Endodermal cell (in vitro differentiated cells): ENCODE measurements around the gene ZFP64. TPM values are rescaled to one million over a fixed set of nuclear protein-coding genes. Genes with fewer than 3 reads are reported as not detected.

Experiments
- DNase-seq: peaks from one replicate; pipeline ENCODE4 v3.0.0-alpha.2; 2017
- H3K27ac ChIP-seq: 2 replicates; pipeline ENCODE4 v1.5.1; 2013; ENCODE audit warnings: mild to moderate bottlenecking, low read depth, low read length, moderate library complexity
- H3K27me3 ChIP-seq: 2 replicates; pipeline ENCODE4 v1.6.1; 2013; ENCODE audit warnings: mild to moderate bottlenecking, low read length, moderate library complexity; ENCODE audit not compliant: insufficient read depth, control insufficient read depth, poor library complexity, severe bottlenecking
- H3K36me3 ChIP-seq: 2 replicates; pipeline ENCODE4 v1.7.0; 2013; ENCODE audit warnings: mild to moderate bottlenecking, low read length, moderate library complexity; ENCODE audit not compliant: control insufficient read depth, insufficient read depth
- H3K4me1 ChIP-seq: one replicate; pipeline ENCODE4 v1.7.0; 2013; ENCODE audit warnings: low read length; ENCODE audit not compliant: control insufficient read depth, insufficient read depth
- H3K4me3 ChIP-seq: 2 replicates; pipeline ENCODE4 v1.5.1; 2013; ENCODE audit warnings: mild to moderate bottlenecking, low read length, moderate library complexity
- H3K9ac ChIP-seq: 2 replicates; pipeline ENCODE4 v1.6.1; 2013; ENCODE audit warnings: mild to moderate bottlenecking, low read length, moderate library complexity; ENCODE audit not compliant: poor library complexity, severe bottlenecking; ENCODE audit errors: extremely low read depth
- H3K9me3 ChIP-seq: 2 replicates; pipeline ENCODE4 v1.6.1; 2013; ENCODE audit warnings: mild to moderate bottlenecking, low read length, moderate library complexity; ENCODE audit not compliant: control insufficient read depth
- H3K27ac Mint-ChIP-seq: 2 replicates; pipeline ENCODE4 v1.8.0; 2020; ENCODE audit warnings: mixed read lengths
- H3K27me3 Mint-ChIP-seq: 2 replicates; pipeline ENCODE4 v1.8.0; 2021; ENCODE audit warnings: mild to moderate bottlenecking, mixed read lengths; ENCODE audit not compliant: insufficient read depth
- H3K36me3 Mint-ChIP-seq: 2 replicates; pipeline ENCODE4 v1.8.0; 2020; ENCODE audit warnings: low read depth, mixed read lengths
- H3K4me1 Mint-ChIP-seq: 2 replicates; pipeline ENCODE4 v1.8.0; 2020; ENCODE audit warnings: mixed read lengths
- H3K4me3 Mint-ChIP-seq: 2 replicates; pipeline ENCODE4 v1.8.0; 2020; ENCODE audit warnings: mild to moderate bottlenecking, moderate library complexity, mixed read lengths
- H3K9me3 Mint-ChIP-seq: 2 replicates; pipeline ENCODE4 v1.8.0; 2020; ENCODE audit warnings: mild to moderate bottlenecking, mixed read lengths
- WGBS, 2 experiments: methylation state at CpG; one replicate each; pipeline versions ENCODE4 v1.1.5 to v1.1.7; 2013; ENCODE audit warnings: missing lambda C conversion rate in 2 of 2, mixed read lengths in 1 of 2; ENCODE audit not compliant: insufficient coverage in 1 of 2, insufficient read length in 1 of 2; 5-methylcytosine and 5-hydroxymethylcytosine counted together
- total RNA-seq, 2 donors: library from RNA; stranded (reverse); fragmentation: NEBNext Ultra II Directional in 1 of 2; extraction: Animal tissue kit (Norgen Biotek cat#: 25700) in 1 of 2; gene quantifications; 2 replicates in 1 of 2; 3 replicates in 1 of 2; pipeline ENCODE4 v1.2.1, GENCODE V29; 2021
- TF ChIP-seq, protein P1 (sequence below): fragments of 200-600 bp; sonication (generic); conservative IDR thresholded peaks from 2 replicates; pipeline ENCODE4 v1.5.0; 2021; ENCODE audit warnings: antibody characterized with exemption, mild to moderate bottlenecking

Gene ZFP64
- total RNA-seq, 2 donors from 2014 or later = 24.4 to 32.6 TPM

- WGBS, 2 experiments = 84 to 93% methylated on average over 6 to 7 of the region's 7 CpGs
- no peak overlapping the region for H3K4me3 ChIP-seq
- peaks cover 59% of the 10 kb centered on the region for H3K36me3 ChIP-seq
- H3K9ac ChIP-seq = no peak overlapping the region
- no peaks in the 10 kb centered on the region for H3K4me1 Mint-ChIP-seq
- no peak overlapping the region for H3K27ac Mint-ChIP-seq
- no peak overlapping the region for H3K4me3 Mint-ChIP-seq
- H3K9me3 Mint-ChIP-seq = peaks cover 22% of the 10 kb centered on the region
- TF ChIP-seq, protein P1, sequence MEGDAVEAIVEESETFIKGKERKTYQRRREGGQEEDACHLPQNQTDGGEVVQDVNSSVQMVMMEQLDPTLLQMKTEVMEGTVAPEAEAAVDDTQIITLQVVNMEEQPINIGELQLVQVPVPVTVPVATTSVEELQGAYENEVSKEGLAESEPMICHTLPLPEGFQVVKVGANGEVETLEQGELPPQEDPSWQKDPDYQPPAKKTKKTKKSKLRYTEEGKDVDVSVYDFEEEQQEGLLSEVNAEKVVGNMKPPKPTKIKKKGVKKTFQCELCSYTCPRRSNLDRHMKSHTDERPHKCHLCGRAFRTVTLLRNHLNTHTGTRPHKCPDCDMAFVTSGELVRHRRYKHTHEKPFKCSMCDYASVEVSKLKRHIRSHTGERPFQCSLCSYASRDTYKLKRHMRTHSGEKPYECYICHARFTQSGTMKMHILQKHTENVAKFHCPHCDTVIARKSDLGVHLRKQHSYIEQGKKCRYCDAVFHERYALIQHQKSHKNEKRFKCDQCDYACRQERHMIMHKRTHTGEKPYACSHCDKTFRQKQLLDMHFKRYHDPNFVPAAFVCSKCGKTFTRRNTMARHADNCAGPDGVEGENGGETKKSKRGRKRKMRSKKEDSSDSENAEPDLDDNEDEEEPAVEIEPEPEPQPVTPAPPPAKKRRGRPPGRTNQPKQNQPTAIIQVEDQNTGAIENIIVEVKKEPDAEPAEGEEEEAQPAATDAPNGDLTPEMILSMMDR = no peak
- H3K36me3 Mint-ChIP-seq = peaks cover 57% of the 10 kb centered on the region
- H3K4me1 ChIP-seq = no peaks in the 10 kb centered on the region
- H3K27me3 Mint-ChIP-seq = no peaks in the 10 kb centered on the region
- H3K27ac ChIP-seq = no peak overlapping the region
- H3K9me3 ChIP-seq = peaks cover 18% of the 10 kb centered on the region
- H3K27me3 ChIP-seq = no peaks in the 10 kb centered on the region
- DNase-seq = no peak
Observed at GRCh38 chr20:52153896-52154295, 37.7 kb downstream of the ZFP64 start.

DNA sequence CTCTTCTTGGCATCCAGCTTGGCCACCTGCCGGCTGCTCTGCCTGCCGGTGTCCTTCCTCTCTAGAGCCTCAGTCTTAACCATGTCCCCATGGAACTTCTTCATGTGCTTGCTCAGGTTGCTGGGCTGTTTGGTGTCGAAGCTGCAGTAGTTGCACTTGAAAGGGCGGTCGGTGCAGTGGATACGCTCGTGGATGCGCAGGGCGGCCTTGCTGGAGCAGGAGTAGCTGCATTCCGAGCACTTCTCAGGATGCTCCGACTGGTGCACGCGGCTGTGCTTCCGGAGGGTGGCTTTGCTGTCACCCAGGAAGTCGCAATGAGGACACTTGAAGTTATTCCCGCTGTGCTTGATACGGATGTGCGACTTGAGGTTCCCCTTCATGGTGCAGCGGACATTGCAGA is 38.7 kb downstream of the ZFP64 start:
- H3K9ac ChIP-seq = no peak overlapping the region

GRCh38 chr20:52152416-52152815 is 39.2 kb downstream of the ZFP64 start:
- no peaks in the 10 kb centered on the region for H3K4me1 ChIP-seq
- TF ChIP-seq, protein P1 = no peak
- DNase-seq = no peak
- H3K27ac Mint-ChIP-seq = no peak overlapping the region
- no peaks in the 10 kb centered on the region for H3K27me3 ChIP-seq
- H3K36me3 ChIP-seq = peaks cover 47% of the 10 kb centered on the region
- H3K27me3 Mint-ChIP-seq = no peaks in the 10 kb centered on the region
- H3K4me1 Mint-ChIP-seq = no peaks in the 10 kb centered on the region
- H3K36me3 Mint-ChIP-seq = peaks cover 45% of the 10 kb centered on the region
- no peak overlapping the region for H3K4me3 ChIP-seq
- H3K9me3 ChIP-seq = peaks cover 6% of the 10 kb centered on the region
- no peak overlapping the region for H3K4me3 Mint-ChIP-seq
- no peak overlapping the region for H3K9ac ChIP-seq
- 91 to 94% methylated on average over 15 to 26 of the region's 26 CpGs for WGBS, 2 experiments
- H3K9me3 Mint-ChIP-seq = peaks cover 7% of the 10 kb centered on the region
- H3K27ac ChIP-seq = no peak overlapping the region

More for the DNA sequence above, 38.7 kb downstream of the ZFP64 start:
- Mint-ChIP-seq H3K4me1 (no peaks in the 10 kb centered on the region), H3K36me3 (peaks cover 50% of the 10 kb centered on the region), H3K27ac (no peak overlapping the region), H3K9me3 (peaks cover 12% of the 10 kb centered on the region), H3K4me3 (no peak overlapping the region), H3K27me3 (no peaks in the 10 kb centered on the region)
- WGBS, 2 experiments = 97% methylated on average over 17 to 19 of the region's 19 CpGs
- Histone ChIP-seq H3K27me3 (no peaks in the 10 kb centered on the region), H3K27ac (no peak overlapping the region), H3K4me3 (no peak overlapping the region), H3K4me1 (no peaks in the 10 kb centered on the region), H3K9me3 (peaks cover 8% of the 10 kb centered on the region), H3K36me3 (peaks cover 49% of the 10 kb centered on the region)
- DNase-seq = no peak
- TF ChIP-seq, protein P1 = no peak
